HEK293 (cell line): ENCODE results near the gene SCFD2.

Source experiments
- SP2 ChIP-seq: fragments of 450-650 bp; formaldehyde crosslinking; IDR thresholded peaks from 2 replicates; pipeline ENCODE4 v1.5.1; 2016; ENCODE audit warnings: missing biosample characterization, missing genetic modification characterization
- YY1 ChIP-seq: fragments of 450-650 bp; formaldehyde crosslinking; IDR thresholded peaks from 2 replicates; pipeline ENCODE4 v1.5.1; 2018; ENCODE audit warnings: missing biosample characterization, missing genetic modification characterization

GRCh38 chr4:53314252-53314651 is 51.6 kb downstream of the SCFD2 start:
- TF ChIP-seq SP2 (no peak), YY1 (no peak)
